ENCODE results near the gene SERPINA1.

DNA sequence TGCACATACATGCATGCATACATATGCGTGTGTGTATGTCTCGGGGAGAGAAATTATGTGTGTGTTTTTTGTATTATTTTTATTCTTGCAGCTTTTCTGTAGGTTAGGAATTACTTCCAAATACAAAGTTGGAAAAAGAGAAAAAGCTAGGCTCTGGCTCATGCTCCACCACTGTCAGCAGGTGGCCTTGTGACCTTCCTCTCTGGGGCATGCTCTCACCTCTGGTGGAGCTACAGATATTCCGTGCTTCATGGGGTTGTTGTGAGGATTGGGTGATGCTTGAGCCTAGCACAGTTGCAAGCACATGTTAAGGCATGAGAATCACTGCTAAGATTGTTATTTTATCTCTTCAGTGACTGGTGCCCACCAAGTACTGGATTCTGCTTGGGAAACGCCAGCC lies 58.5 kb downstream of the SERPINA1 start:
- TF ChIP-seq EZH2 (IDR thresholded peaks at IDR 0.05; ENCODE audit: borderline replicate concordance) = no peak
- TF ChIP-seq, protein P1, sequence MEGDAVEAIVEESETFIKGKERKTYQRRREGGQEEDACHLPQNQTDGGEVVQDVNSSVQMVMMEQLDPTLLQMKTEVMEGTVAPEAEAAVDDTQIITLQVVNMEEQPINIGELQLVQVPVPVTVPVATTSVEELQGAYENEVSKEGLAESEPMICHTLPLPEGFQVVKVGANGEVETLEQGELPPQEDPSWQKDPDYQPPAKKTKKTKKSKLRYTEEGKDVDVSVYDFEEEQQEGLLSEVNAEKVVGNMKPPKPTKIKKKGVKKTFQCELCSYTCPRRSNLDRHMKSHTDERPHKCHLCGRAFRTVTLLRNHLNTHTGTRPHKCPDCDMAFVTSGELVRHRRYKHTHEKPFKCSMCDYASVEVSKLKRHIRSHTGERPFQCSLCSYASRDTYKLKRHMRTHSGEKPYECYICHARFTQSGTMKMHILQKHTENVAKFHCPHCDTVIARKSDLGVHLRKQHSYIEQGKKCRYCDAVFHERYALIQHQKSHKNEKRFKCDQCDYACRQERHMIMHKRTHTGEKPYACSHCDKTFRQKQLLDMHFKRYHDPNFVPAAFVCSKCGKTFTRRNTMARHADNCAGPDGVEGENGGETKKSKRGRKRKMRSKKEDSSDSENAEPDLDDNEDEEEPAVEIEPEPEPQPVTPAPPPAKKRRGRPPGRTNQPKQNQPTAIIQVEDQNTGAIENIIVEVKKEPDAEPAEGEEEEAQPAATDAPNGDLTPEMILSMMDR (IDR thresholded peaks at IDR 0.05; ENCODE audit: poor library complexity) = no peak
- no peak for TF ChIP-seq EZH2phosphoT487 (IDR thresholded peaks at IDR 0.05; ENCODE audit: low read depth, severe bottlenecking, unreplicated experiment)
